Neural cell (in vitro differentiated cells): ENCODE data around the gene PPM1N. TPM values are rescaled to one million over a fixed set of nuclear protein-coding genes. Genes with fewer than 3 reads are reported as not detected.

ENCODE experiments used
- H2AFZ ChIP-seq: fragments of 200-600, 300-800 bp; sonication (generic), shearing (Covaris generic); 2 replicates; pipeline ENCODE4 v1.6.0; 2014; ENCODE audit warnings: low read depth, mild to moderate bottlenecking, antibody characterized with exemption, low read length, moderate library complexity
- H3F3A ChIP-seq: fragments of 200-600 bp; shearing (Covaris generic); 2 replicates; pipeline ENCODE4 v1.6.1; 2016; ENCODE audit warnings: mild to moderate bottlenecking, moderate library complexity, mixed read lengths, antibody characterized with exemption, low read length; ENCODE audit not compliant: insufficient read depth, poor library complexity, severe bottlenecking
- H3K27ac ChIP-seq: fragments of 200-600, 300-800 bp; sonication (generic), shearing (Covaris generic); 2 replicates; pipeline ENCODE4 v1.5.1; 2014; ENCODE audit warnings: mild to moderate bottlenecking, low read length, moderate library complexity
- H3K27me3 ChIP-seq: fragments of 300-800, 200-600 bp; sonication (generic), shearing (Covaris generic); 2 replicates; pipeline ENCODE4 v1.6.0; 2014; ENCODE audit warnings: mild to moderate bottlenecking, low read depth, low read length, moderate library complexity; ENCODE audit not compliant: insufficient read depth
- H3K36me3 ChIP-seq: fragments of 300-800, 200-600 bp; sonication (generic), shearing (Covaris generic); 2 replicates; pipeline ENCODE4 v1.5.1; 2014; ENCODE audit warnings: mild to moderate bottlenecking, antibody characterized with exemption, low read length, moderate library complexity; ENCODE audit not compliant: insufficient read depth
- H3K4me2 ChIP-seq: fragments of 300-800, 200-600 bp; sonication (generic), shearing (Covaris generic); 2 replicates; pipeline ENCODE4 v1.6.0; 2014; ENCODE audit warnings: mild to moderate bottlenecking, low read length
- H3K4me3 ChIP-seq: fragments of 300-800, 200-600 bp; sonication (generic), shearing (Covaris generic); 2 replicates; pipeline ENCODE4 v1.5.1; 2014; ENCODE audit warnings: mild to moderate bottlenecking, low read length, moderate library complexity
- H3K79me2 ChIP-seq: fragments of 200-600 bp; shearing (Covaris generic); replicated peaks from 2 replicates; pipeline ENCODE4 v1.6.0; 2014; ENCODE audit warnings: mild to moderate bottlenecking, low read length, moderate library complexity; ENCODE audit not compliant: insufficient read depth
- H3K9ac ChIP-seq: fragments of 300-800, 200-600 bp; sonication (generic), shearing (Covaris generic); 2 replicates; pipeline ENCODE4 v1.6.1; 2016; ENCODE audit warnings: mild to moderate bottlenecking, low read length, mixed read lengths
- H3K9me2 ChIP-seq: fragments of 200-600 bp; shearing (Covaris generic); 2 replicates; pipeline ENCODE4 v1.6.1; 2016; ENCODE audit warnings: mild to moderate bottlenecking, low read length, mixed read lengths; ENCODE audit not compliant: insufficient read depth
- H3K9me3 ChIP-seq: fragments of 200-600, 300-800 bp; sonication (generic), shearing (Covaris generic); 2 replicates; pipeline ENCODE4 v1.6.1; 2016; ENCODE audit warnings: mild to moderate bottlenecking, mixed run types, low read length, moderate library complexity, mixed read lengths
- H4K20me1 ChIP-seq: fragments of 200-600 bp; shearing (Covaris generic); 2 replicates; pipeline ENCODE4 v1.6.1; 2016; ENCODE audit warnings: mild to moderate bottlenecking, mixed run types; ENCODE audit not compliant: insufficient read depth
- CTCF ChIP-seq: fragments of 450-650 bp; IDR thresholded peaks from 2 replicates; pipeline ENCODE4 v1.5.1; 2014; ENCODE audit warnings: antibody characterized with exemption, mild to moderate bottlenecking, moderate library complexity; ENCODE audit not compliant: poor library complexity, severe bottlenecking
- EP300 ChIP-seq: fragments of 450-650 bp; conservative IDR thresholded peaks from 2 replicates; pipeline ENCODE4 v1.6.1; 2014; ENCODE audit warnings: antibody characterized with exemption, mild to moderate bottlenecking, moderate library complexity; ENCODE audit not compliant: poor library complexity, severe bottlenecking
- EZH2 ChIP-seq: fragments of 200-600, 300-800 bp; shearing (Covaris generic), sonication (generic); IDR thresholded peaks from 2 replicates; pipeline ENCODE4 v1.6.1; 2014; ENCODE audit warnings: antibody characterized with exemption, low read length, borderline replicate concordance, mild to moderate bottlenecking; ENCODE audit not compliant: insufficient read depth, poor library complexity, severe bottlenecking
- MXI1 ChIP-seq: fragments of 450-650 bp; conservative IDR thresholded peaks from 2 replicates; pipeline ENCODE4 v1.6.1; 2014; ENCODE audit warnings: antibody characterized with exemption, mild to moderate bottlenecking; ENCODE audit not compliant: poor library complexity, severe bottlenecking
- POLR2AphosphoS5 ChIP-seq: IDR thresholded peaks from 2 replicates; pipeline ENCODE4 v1.6.1; 2012
- RAD21 ChIP-seq: fragments of 450-650 bp; conservative IDR thresholded peaks from 2 replicates; pipeline ENCODE4 v1.6.1; 2014; ENCODE audit warnings: antibody characterized with exemption, mild to moderate bottlenecking, moderate library complexity
- REST ChIP-seq: IDR thresholded peaks from 2 replicates; pipeline ENCODE4 v1.6.1; 2012; ENCODE audit warnings: borderline replicate concordance
- SMC3 ChIP-seq: fragments of 450-650 bp; conservative IDR thresholded peaks from 2 replicates; pipeline ENCODE4 v1.6.1; 2014; ENCODE audit warnings: antibody characterized with exemption, mild to moderate bottlenecking, moderate library complexity; ENCODE audit not compliant: poor library complexity
- TAF1 ChIP-seq: IDR thresholded peaks from 2 replicates; pipeline ENCODE4 v1.6.1; 2012; ENCODE audit warnings: low read depth
- polyA plus RNA-seq: library from polyadenylated mRNA; depleted of rRNA; stranded (reverse); fragments of >200 nt; gene quantifications from 2 replicates; pipeline ENCODE4 v1.2.3, GENCODE V29; 2014

The PPM1N gene
- polyA plus RNA-seq, 1 donor from 2014 or later: 1.0 TPM

- H3K4me3 ChIP-seq: peak within 1 kb of the TSS; percentile 95
- no peaks in the 10 kb centered on the region for H3K9me3 ChIP-seq
- H3K9me2 ChIP-seq: no peaks in the 10 kb centered on the region
- peak within 1 kb of the TSS; percentile 66 for H3K9ac ChIP-seq
- H3K36me3 ChIP-seq: no peaks in the 10 kb centered on the region
- H2AFZ ChIP-seq: peak within 1 kb of the TSS; percentile 95
- H3K27me3 ChIP-seq: no peaks in the 10 kb centered on the region
- H3F3A ChIP-seq: no peaks in the 10 kb centered on the region
- peak; percentile 32 for TF ChIP-seq MXI1
- TF ChIP-seq POLR2AphosphoS5: peak; percentile 50
- peak; percentile 15 for TF ChIP-seq RAD21
- TF ChIP-seq TAF1: no peak
- peak; percentile 18 for TF ChIP-seq SMC3
- no peak for TF ChIP-seq EP300
- H3K27ac ChIP-seq: no peak within 1 kb of the TSS
- H3K79me2 ChIP-seq: no peaks in the 10 kb centered on the region
- no peaks in the 10 kb centered on the region for H4K20me1 ChIP-seq
- peak within 1 kb of the TSS; percentile 98 for H3K4me2 ChIP-seq
Observed at GRCh38 chr19:45506989-45507871, 9.0 kb downstream of the PPM1N start, which contains the start of gene VASP. Gene VASP, plus strand, starts transcription at chr19:45507479. Its CDS starts 293 bp downstream, at chr19:45507772.

GRCh38 chr19:45507872-45508416, 9.7 kb downstream of the PPM1N start:
- Histone ChIP-seq H3K9me3 (no peaks in the 10 kb centered on the region), H3K4me3 (peak overlapping the region; percentile 95), H3K79me2 (no peaks in the 10 kb centered on the region), H3K4me2 (peak overlapping the region; percentile 59), H3K36me3 (no peaks in the 10 kb centered on the region), H3F3A (no peaks in the 10 kb centered on the region), H3K27me3 (no peaks in the 10 kb centered on the region), H2AFZ (no peak overlapping the region), H3K9me2 (no peaks in the 10 kb centered on the region), H3K27ac (no peak overlapping the region), H4K20me1 (no peaks in the 10 kb centered on the region), H3K9ac (peak overlapping the region; percentile 66)
- TF ChIP-seq POLR2AphosphoS5 (no peak), CTCF (no peak), RAD21 (no peak), EP300 (no peak), SMC3 (no peak), EZH2 (no peak), REST (no peak)
